Measurements from ENCODE around the gene MGAT4B.
"Not testable (repeated sequence)": the region's sequence is repeated elsewhere in the genome, so short reads cannot be mapped to it uniquely, and the experiment has no call there.

MGAT4B gene

GRCh38 chr5:179794171-179794570 is 12.5 kb downstream of the MGAT4B start:
- DNase-seq, result no peak

GRCh38 chr5:179793468-179794139 is 13.1 kb downstream of the MGAT4B start, which contains the start of gene LTC4S:
TSS of gene LTC4S (plus strand) at chr5:179793986. CDS start at chr5:179794081, 95 bp downstream.
- DNase-seq, result peak; percentile 95

- DNase-seq, result peak; percentile 79
These were observed 13.8 kb downstream of the MGAT4B start for GRCh38 chr5:179792612-179793467.

DNA sequence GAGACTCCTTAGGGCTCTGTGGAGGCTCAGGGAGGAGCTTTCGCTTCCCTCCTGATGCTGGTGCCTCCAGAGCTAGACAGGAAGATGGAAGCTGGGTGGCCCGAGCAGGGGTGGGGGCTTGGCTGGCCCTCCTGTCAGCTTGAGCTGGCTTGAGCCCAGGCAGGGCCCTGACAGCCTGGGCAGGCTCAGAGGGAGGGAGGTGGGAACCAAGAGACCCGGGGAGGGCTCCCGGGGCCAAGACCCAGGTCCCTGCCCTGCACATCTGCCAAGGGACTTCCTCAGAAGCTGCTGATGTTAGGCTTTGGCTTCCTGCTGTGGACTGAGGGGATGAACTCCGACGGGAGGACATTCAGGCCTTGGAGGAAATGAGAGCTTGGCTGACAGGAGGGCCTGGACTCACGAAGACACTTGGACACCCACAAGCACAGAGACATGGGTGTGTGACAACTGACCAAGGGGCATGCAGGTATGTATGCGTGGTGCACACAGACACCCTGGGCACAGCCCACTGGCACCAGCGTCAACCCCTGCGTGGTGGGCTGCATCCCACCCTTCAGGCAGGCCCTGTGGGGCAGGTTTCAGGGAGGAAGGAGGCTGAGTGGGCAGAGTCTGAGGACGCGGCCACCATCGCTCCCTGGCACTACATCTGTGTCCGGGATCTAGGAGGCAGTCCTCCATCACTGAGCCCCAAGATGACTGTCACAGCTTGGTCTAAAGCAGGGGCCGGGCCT is 14.6 kb downstream of the MGAT4B start:
- peak; percentile 75 for DNase-seq

- DNase-seq, result not testable (repeated sequence)
These were observed 17.4 kb downstream of the MGAT4B start for GRCh38 chr5:179789278-179789677.

GRCh38 chr5:179788193-179788854 is 18.3 kb downstream of the MGAT4B start:
- DNase-seq, result no peak

- DNase-seq, result no peak
These were observed 19.8 kb downstream of the MGAT4B start for GRCh38 chr5:179786861-179787260.

- no peak for DNase-seq
These were observed 23.5 kb downstream of the MGAT4B start for GRCh38 chr5:179783128-179783527.

DNA sequence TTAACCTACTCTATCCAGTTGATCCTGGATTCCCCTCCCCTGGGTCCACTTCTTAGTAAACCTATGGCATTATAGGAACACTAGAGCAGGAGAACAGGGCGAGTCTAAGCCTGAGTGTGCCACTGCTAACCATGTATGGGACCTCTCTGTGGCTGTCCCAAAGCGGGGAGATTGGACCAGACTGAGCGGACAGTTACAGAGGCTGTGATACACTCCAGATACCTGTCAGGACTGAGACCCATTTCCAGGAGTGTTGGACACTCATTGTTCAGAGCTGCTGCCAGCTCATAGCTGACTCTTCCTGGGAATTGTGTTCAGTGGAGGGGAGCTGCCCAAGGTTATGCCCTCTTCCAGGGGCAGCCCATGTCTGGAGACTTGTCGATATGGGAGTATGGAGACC is 24.8 kb downstream of the MGAT4B start:
- DNase-seq, result no peak

- DNase-seq, result peak; percentile 95
These were observed 26.3 kb downstream of the MGAT4B start for GRCh38 chr5:179780362-179780761.

GRCh38 chr5:179779826-179780225 is 26.8 kb downstream of the MGAT4B start:
- DNase-seq, result no peak

DNA sequence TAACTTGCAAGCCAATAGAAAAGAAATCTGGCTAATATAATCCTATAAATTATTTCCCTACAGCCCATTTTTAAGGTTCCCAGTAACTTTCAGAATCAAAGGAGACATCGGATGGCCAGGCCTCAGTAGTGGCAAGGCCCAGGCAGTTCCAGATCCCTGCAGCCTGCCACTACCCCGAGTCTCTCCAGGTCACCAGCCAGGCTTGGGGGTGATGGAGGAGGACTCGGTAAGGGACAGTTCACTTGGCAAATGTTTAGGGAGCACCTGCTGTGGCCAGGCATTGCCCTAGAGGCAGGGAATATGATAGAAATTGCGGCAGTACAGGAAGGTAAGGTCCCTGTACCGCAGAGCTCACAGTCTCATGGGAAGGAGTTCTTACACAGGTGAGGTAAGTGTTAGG is 28.1 kb downstream of the MGAT4B start:
- no peak for DNase-seq

GRCh38 chr5:179777909-179778308 is 28.8 kb downstream of the MGAT4B start:
- DNase-seq, result peak; percentile 64

DNA sequence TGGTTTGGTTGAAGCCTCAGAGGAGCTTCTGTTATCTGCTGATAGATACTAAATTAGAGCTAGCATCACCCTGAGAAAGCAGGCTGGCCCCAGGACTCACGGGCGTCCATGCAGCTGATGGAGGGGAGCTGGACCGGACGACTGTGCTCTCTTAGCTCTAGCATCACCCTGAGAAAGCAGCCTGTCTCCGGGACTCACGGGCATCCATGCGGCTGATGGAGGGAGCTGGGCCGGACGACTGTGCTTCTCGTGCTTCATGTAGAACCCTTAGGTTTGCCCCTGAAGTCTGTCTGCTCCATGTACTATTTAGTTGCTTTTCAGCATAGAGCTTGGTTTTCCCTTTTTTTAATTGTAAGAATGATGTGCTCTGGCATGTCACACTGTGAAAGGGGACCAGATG is 29.2 kb downstream of the MGAT4B start:
- no peak for DNase-seq

GRCh38 chr5:179776411-179776938 is 30.2 kb downstream of the MGAT4B start:
- no peak for DNase-seq

DNA sequence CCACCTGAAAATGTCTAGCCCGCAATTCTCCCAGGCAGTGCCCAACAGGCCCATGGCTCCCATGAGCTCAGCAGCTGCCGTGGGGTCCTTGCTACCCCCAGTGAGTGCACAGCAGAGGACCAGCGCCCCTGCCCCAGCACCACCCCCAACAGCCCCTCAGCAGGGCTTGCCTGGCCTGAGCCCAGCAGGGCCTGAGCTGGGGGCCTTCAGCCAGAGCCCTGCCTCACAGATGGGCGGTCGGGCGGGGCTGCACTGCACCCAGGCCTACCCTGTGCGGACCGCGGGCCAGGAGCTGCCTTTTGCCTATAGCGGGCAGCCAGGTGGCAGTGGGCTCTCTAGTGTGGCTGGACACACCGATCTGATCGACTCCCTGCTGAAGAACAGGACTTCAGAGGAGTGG is 32.2 kb downstream of the MGAT4B start:
- DNase-seq, result no peak

DNA sequence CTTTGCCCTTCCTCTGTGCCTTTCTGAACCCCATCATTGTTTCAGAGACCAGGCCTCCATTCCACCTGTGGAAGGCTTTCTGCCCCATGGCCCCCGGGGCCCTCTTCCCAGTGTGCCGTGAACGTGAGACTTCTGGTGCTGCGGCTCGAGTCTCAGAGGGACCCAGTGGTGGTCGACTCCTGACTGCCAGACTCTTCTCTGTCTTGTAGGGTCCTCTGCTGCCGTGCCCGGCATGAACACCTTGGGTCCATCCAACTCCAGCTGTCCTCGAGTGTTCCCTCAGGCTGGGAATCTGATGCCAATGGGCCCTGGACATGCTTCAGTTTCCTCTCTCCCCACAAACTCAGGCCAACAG is 33.0 kb downstream of the MGAT4B start:
- no peak for DNase-seq

GRCh38 chr5:179772351-179772750 is 34.3 kb downstream of the MGAT4B start:
- peak; percentile 89 for DNase-seq

- no peak for DNase-seq
These were observed 35.3 kb downstream of the MGAT4B start for GRCh38 chr5:179771311-179771895.

GRCh38 chr5:179769796-179770195 is 36.9 kb downstream of the MGAT4B start:
- DNase-seq, result peak; percentile 90

DNA sequence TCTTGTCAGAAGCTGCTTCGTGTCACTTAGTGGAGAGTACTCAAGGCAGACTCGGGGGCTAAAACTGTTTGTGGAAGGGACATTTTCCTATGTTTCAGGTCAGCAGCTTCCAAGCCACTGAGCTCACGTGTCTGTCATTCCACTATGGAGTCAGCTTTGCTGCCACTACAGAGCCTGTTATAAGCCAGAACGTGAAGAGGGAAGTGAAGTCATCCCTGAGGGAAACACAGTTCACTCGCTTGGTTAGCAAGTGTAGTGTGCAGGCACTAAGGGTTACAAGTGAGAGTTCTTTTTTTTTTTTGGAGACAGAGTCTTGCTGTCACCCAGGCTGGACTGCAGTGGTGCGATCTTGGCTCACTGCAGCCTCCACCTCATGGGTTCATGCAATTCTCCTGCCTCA is 37.4 kb downstream of the MGAT4B start:
- DNase-seq, result peak; percentile 67

DNA sequence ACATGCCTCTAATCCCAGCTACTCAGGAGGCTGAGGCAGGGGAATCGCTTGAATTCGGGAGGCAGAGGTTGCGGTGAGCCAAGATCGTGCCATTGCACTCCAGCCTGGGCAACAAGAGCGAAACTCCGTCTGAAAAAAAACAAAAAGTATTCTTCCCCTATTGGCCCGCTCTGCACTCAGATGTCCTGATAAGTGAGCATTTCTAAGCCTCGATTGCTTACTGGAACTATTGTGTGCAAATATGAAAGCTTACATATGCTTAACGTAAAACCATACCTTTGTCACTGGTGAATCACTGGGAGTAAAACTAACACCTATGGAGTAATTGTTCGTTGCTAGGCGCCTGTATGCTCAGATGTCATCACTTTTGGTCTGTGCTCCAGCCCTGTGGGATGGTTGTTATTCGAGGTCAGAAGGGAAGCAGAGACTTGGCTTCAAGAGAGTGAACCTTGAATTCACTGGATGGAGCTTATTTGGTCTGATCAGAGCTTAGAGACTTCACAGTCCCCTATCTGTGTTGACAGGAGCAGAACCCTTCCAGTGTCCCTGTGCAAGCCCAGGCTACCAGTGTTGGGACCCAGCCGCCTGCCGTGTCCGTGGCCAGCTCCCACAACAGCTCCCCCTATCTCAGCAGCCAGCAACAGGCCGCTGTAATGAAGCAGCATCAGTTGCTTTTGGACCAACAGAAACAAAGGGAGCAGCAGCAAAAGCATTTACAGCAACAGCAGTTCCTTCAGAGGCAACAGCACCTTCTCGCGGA is 38.2 kb downstream of the MGAT4B start:
- no peak for DNase-seq
